Psoas muscle (tissue), 8 donors: ENCODE measurements around the gene DPCD. TPM values are rescaled to one million over a fixed set of nuclear protein-coding genes. Genes with fewer than 3 reads are reported as not detected.
A peak's percentile ranks its signal among the peaks of the same experiment; 100 is the strongest.

Experiments used
- ATAC-seq, 4 donors: fragments of 200-7000 bp; cut with Tn5 transposase; one replicate each; pipeline ENCODE4 v1.9.1; 2020; ENCODE audit warnings: moderate library complexity in 3 of 4, mild to moderate bottlenecking in 2 of 4
- DNase-seq, 2 donors: peaks; one replicate each; pipeline ENCODE4 v3.0.0-alpha.2; 2020
- H3K27ac ChIP-seq: fragments of 200-600 bp; one replicate; pipeline ENCODE4 v1.8.0; 2022
- H3K27me3 ChIP-seq, 3 donors: fragments of 200-600 bp in 1 of 3; one replicate each; pipeline versions ENCODE4 v1.6.1 to v1.8.0; 2013 to 2022; ENCODE audit warnings: low read length in 2 of 3, mild to moderate bottlenecking in 2 of 3, moderate library complexity in 1 of 3; ENCODE audit not compliant: insufficient read depth in 3 of 3
- H3K36me3 ChIP-seq, 2 donors: fragments of 200-600 bp in 1 of 2; one replicate each; pipeline versions ENCODE4 v1.6.1 to v1.8.0; 2013 to 2022; ENCODE audit warnings: low read depth in 1 of 2, mild to moderate bottlenecking in 1 of 2, moderate library complexity in 1 of 2; ENCODE audit not compliant: insufficient read depth in 1 of 2
- H3K4me1 ChIP-seq: fragments of 200-600 bp; one replicate; pipeline ENCODE4 v1.8.0; 2022
- H3K4me3 ChIP-seq: fragments of 200-600 bp; one replicate; pipeline ENCODE4 v1.8.0; 2022; ENCODE audit warnings: mild to moderate bottlenecking
- H3K9me3 ChIP-seq: fragments of 200-600 bp; one replicate; pipeline ENCODE4 v1.8.0; 2022
- WGBS, 3 donors: extraction: QIAGEN DNeasy Blood & Tissue Kit; methylation state at CpG; one replicate each; pipeline versions ENCODE4 v1.1.6 to v1.1.7; 2013; 5-methylcytosine and 5-hydroxymethylcytosine counted together
- intact Hi-C, 2 donors: fragments of 100-400 bp; cut with DNase I; formaldehyde crosslinking; loops; one replicate each; pipeline versions ENCODE4 v1.11.0 to v1.14.2; 2022
- polyA plus RNA-seq, 3 donors: library from polyadenylated mRNA; stranded (reverse); fragments of 200-250 nt; gene quantifications; one replicate each; pipeline ENCODE4 v1.2.3, GENCODE V29; 2013
- total RNA-seq, 4 donors: library from RNA; stranded (reverse); fragmentation: NEBNext Ultra II Directional in 2 of 4; extraction: Animal tissue kit (Norgen Biotek cat#: 25700) in 2 of 4; gene quantifications; one replicate each; pipeline versions ENCODE4 v1.2.1 to v1.2.4, GENCODE V29; 2021 to 2023
- TF ChIP-seq, protein P1 (sequence below): fragments of 200-600 bp; IDR thresholded peaks from one replicate; pipeline ENCODE4 v1.8.0; 2022; ENCODE audit warnings: antibody characterized with exemption
- donor health status: healthy with polysubstance abuse.
- donor health status: DM: no; HTN: no; CAD: no; lungs with moderate emphysema.
- donor health status: Bipolar disorder and iron deficiency.
- donor health status: healthy.
- donor health status: DM: yes; HTN: yes; CAD: no.
- donor health status: DM: no; HTN: no; CAD: no.
- donor health status: DM: no; HTN: no; CAD: no.
- donor health status: DM: yes; HTN: yes; CAD: no.

The DPCD gene
- total and polyA plus RNA-seq, 7 donors = 6.6 to 27.4 (median 12.2) TPM

DNA sequence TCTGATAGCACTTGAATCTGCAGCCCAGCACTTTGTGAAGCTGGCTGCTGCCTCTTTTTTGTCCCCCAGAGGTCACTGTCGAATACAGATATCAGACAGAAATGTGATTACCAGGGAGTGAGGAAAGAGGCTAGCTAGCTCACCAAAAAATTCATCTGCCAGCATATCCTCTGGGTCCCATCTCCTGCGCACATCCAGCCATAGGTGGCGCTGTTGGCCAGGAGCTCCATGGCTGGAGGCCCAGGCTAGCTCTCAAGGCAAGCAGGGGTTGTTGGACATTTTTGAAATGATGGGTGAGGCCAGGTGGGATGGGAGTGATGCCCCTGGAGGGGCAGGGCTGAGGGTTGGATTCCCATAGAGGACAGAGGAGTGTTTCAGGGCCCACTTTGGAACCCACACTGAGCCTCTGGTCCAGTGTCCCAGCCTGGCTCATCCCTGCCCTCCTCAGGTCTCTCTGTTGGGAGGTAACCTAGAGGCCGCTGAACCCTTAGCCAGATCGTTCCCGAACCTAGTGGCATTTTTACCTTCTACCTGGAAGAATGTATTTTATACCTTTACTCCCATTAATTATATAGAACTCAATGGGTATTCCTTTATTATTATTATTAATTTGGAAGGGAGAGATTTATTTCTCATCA lies 14.8 kb downstream of the DPCD start:
- DNase-seq (peak; percentile 70 to 86), ATAC-seq (peak; percentile 86 to 94 (median 90))
- Histone ChIP-seq H3K4me3 (no peak overlapping the region), H3K27ac (no peak overlapping the region), H3K36me3 (peaks cover 0 to 36% of the 10 kb centered on the region in 2 donors), H3K4me1 (no peaks in the 10 kb centered on the region), H3K27me3 (no peaks in the 10 kb centered on the region), H3K9me3 (no peaks in the 10 kb centered on the region)
- TF ChIP-seq, protein P1, sequence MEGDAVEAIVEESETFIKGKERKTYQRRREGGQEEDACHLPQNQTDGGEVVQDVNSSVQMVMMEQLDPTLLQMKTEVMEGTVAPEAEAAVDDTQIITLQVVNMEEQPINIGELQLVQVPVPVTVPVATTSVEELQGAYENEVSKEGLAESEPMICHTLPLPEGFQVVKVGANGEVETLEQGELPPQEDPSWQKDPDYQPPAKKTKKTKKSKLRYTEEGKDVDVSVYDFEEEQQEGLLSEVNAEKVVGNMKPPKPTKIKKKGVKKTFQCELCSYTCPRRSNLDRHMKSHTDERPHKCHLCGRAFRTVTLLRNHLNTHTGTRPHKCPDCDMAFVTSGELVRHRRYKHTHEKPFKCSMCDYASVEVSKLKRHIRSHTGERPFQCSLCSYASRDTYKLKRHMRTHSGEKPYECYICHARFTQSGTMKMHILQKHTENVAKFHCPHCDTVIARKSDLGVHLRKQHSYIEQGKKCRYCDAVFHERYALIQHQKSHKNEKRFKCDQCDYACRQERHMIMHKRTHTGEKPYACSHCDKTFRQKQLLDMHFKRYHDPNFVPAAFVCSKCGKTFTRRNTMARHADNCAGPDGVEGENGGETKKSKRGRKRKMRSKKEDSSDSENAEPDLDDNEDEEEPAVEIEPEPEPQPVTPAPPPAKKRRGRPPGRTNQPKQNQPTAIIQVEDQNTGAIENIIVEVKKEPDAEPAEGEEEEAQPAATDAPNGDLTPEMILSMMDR = peak; percentile 87
- WGBS, 3 donors = 44 to 60% (median 45%) methylated on average over 6 of the region's 6 CpGs
- intact Hi-C loops = loop anchor here (1.0 to 5.0 kb wide), 3 partner anchors 104 to 178 kb away; no protein-coding TSS in a partner anchor

DNA sequence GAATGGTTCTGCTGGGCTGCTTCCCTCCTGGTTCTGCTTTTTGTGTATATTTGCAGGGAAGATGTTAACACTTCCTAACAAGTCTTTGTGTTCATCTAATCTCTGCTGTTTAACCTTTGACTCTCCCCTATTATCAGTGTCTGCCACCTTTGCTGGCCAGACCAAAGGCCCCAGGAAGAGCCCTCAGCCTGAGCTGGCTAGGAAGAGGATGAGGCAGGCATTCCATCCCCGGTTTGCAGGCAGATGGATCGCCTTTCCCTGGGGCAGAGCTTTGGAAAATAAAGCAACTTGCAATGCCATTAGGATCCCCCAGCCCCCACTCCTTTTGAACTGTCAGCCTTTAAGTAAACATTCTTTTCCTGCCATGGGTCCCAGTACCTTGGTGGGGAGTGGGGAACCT lies 19.0 kb downstream of the DPCD start:
- H3K27ac ChIP-seq = no peak overlapping the region
- no peaks in the 10 kb centered on the region for H3K4me1 ChIP-seq
- peaks cover 0 to 78% of the 10 kb centered on the region in 2 donors for H3K36me3 ChIP-seq
- no peaks in the 10 kb centered on the region for H3K27me3 ChIP-seq
- no peak for ATAC-seq
- no peak overlapping the region for H3K4me3 ChIP-seq
- H3K9me3 ChIP-seq = no peaks in the 10 kb centered on the region
- TF ChIP-seq, protein P1 = no peak
- no peak for DNase-seq
- intact Hi-C loops = loop anchor here in 1 of 2 donors (5.0 kb wide), 1 partner anchor 100 kb away; no protein-coding TSS in a partner anchor
- WGBS, 3 donors = 39 to 50% (median 43%) methylated on average over 2 of the region's 2 CpGs

DNA sequence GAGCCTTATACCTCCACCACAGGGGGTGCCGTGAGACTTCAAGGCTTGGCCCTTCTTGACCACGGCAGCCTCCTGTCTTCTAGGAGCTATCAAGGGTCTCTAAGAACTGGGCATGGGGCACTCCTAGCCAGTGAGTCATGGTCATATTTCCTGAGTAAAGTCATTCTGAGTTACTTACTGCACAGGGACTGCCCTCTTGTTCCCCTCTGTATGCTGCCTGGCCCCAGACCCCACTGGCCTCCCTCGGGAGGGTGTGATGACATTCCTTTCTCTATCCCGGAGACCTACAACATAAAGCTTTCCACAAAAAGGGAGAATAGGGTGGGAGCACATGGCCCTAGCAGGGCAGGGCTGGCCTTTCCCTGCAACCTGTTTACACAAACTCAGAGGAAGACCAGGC lies 21.4 kb downstream of the DPCD start:
- Histone ChIP-seq H3K4me1 (no peaks in the 10 kb centered on the region), H3K36me3 (peaks cover 0 to 74% of the 10 kb centered on the region in 2 donors), H3K27ac (no peak overlapping the region), H3K4me3 (no peak overlapping the region), H3K9me3 (no peaks in the 10 kb centered on the region), H3K27me3 (no peaks in the 10 kb centered on the region)
- TF ChIP-seq, protein P1 = no peak
- DNase-seq = no peak
- WGBS, 3 donors = 80 to 87% (median 81%) methylated on average over 4 of the region's 4 CpGs
- intact Hi-C loops = loop anchor here in 1 of 2 donors (5.0 kb wide), 1 partner anchor 98 kb away; no protein-coding TSS in a partner anchor
- no peak for ATAC-seq

DNA sequence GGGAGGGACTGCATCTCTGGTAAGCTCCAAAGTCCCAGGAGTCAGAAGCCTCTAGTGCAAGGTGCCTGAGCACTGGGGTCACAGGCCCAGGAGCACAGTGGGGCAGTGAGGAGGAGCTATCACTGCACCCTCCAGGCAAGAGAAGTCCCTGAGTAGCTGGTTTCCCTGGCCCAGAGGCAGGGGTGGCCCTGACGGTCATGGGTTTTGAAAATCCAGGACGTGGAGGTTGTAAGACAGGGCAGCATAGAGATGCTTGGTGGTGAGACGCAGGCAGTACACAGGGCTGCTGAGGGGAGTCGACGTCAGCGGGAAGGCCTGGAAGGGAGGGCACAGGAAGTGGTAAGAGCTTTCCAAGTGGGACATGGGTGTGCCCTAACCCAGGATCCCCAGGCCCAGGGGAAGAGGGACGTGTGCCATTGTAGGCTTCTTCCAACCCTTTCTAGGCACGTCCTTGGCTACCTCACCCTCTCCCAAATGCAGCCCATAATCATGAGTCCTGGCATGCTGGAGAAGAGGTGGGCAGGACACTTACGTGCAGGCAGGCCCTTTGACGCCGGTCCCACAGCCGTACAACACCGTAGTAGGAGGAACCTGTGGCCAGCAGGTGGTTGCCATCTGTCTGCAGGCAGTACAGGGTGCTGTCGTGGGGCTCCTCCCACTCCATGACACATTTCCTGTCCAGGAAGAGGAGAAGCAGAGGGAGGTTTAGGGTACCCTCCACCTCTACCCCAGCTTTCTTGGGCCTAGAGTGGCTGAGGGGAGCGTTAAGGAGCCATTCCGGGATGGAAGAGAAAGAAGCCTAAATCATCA lies 23.2 kb downstream of the DPCD start:
- Histone ChIP-seq H3K4me1 (no peaks in the 10 kb centered on the region), H3K36me3 (peaks cover 0 to 59% of the 10 kb centered on the region in 2 donors), H3K4me3 (no peak overlapping the region), H3K27me3 (no peaks in the 10 kb centered on the region), H3K27ac (no peak overlapping the region), H3K9me3 (no peaks in the 10 kb centered on the region)
- WGBS, 3 donors = 69 to 78% (median 74%) methylated on average over 16 of the region's 16 CpGs
- intact Hi-C loops = loop anchor here in 1 of 2 donors (5.0 kb wide), 1 partner anchor 156 kb away; no protein-coding TSS in a partner anchor
- peak in 2 of 4 donors; percentile 25 to 29 for ATAC-seq
- DNase-seq = no peak
- TF ChIP-seq, protein P1 = no peak
